OCI-LY7 (cell line): ENCODE measurements around the gene PRRX1. TPM values are rescaled to one million over a fixed set of nuclear protein-coding genes. Genes with fewer than 3 reads are reported as not detected.

Experiments used
- BruUV-seq: library from RNA; stranded (reverse); fragments of 400-500 nt; replicated peaks from 2 replicates; lab custom pipeline; 2021; lab: Mats Ljungman, UMichigan
- CTCF ChIA-PET: fragments of 300-600 bp; sonication (Branson Sonifier 250); formaldehyde crosslinking; loops from one replicate; lab custom pipeline; 2022; ENCODE audit warnings: antibody characterized with exemption; ENCODE audit not compliant: unreplicated experiment; lab: Charles Lee
- POLR2A ChIA-PET: fragments of 300-600 bp; sonication (Branson Sonifier 250); formaldehyde crosslinking; loops from one replicate; lab custom pipeline; 2022; ENCODE audit warnings: antibody characterized with exemption; lab: Charles Lee
- DNase-seq: peaks from one replicate; pipeline ENCODE4 v3.0.0-alpha.2; 2015; ENCODE audit warnings: low spot score
- H2AFZ ChIP-seq: fragments of 200-600 bp; sonication (generic), shearing (Covaris generic); 2 replicates; pipeline ENCODE4 v1.6.1; 2014; ENCODE audit warnings: mild to moderate bottlenecking, antibody characterized with exemption, low read length, moderate library complexity
- H3K27ac ChIP-seq: fragments of 200-600 bp; sonication (generic); 2 replicates; pipeline ENCODE4 v1.5.1; 2014; ENCODE audit warnings: mixed run types, low read depth, mild to moderate bottlenecking, moderate library complexity, low read length, inconsistent platforms; ENCODE audit not compliant: poor library complexity, severe bottlenecking
- H3K36me3 ChIP-seq: fragments of 200-600 bp; sonication (generic); 2 replicates; pipeline ENCODE4 v1.6.1; 2014; ENCODE audit warnings: mild to moderate bottlenecking, antibody characterized with exemption, low read length, moderate library complexity, mixed read lengths; ENCODE audit not compliant: insufficient read depth
- H3K4me1 ChIP-seq: fragments of 200-600 bp; sonication (generic); 2 replicates; pipeline ENCODE4 v1.5.1; 2014; ENCODE audit warnings: mild to moderate bottlenecking, low read length; ENCODE audit not compliant: insufficient read depth, poor library complexity, severe bottlenecking
- H3K4me2 ChIP-seq: fragments of 200-600 bp; sonication (generic); 2 replicates; pipeline ENCODE4 v1.6.1; 2014; ENCODE audit warnings: mild to moderate bottlenecking, low read length
- H3K4me3 ChIP-seq: fragments of 200-600 bp; sonication (generic); 2 replicates; pipeline ENCODE4 v1.5.1; 2014; ENCODE audit warnings: mild to moderate bottlenecking, low read depth, low read length; ENCODE audit not compliant: poor library complexity, severe bottlenecking
- H3K79me2 ChIP-seq: fragments of 200-600 bp; sonication (generic); 2 replicates; pipeline ENCODE4 v1.6.1; 2016; ENCODE audit warnings: low read depth, mild to moderate bottlenecking, low read length, moderate library complexity, mixed read lengths; ENCODE audit not compliant: insufficient read depth
- H3K9me2 ChIP-seq: fragments of 200-600 bp; sonication (generic); 2 replicates; pipeline ENCODE4 v1.6.1; 2016; ENCODE audit warnings: mild to moderate bottlenecking, low read length, mixed read lengths; ENCODE audit not compliant: insufficient read depth
- H3K9me3 ChIP-seq: fragments of 200-600 bp; sonication (generic); 2 replicates; pipeline ENCODE4 v1.6.1; 2014; ENCODE audit warnings: mild to moderate bottlenecking, mixed run types, low read length, mixed read lengths
- H4K20me1 ChIP-seq: fragments of 200-600 bp; sonication (generic); 2 replicates; pipeline ENCODE4 v1.6.1; 2014; ENCODE audit warnings: mild to moderate bottlenecking, antibody characterized with exemption, low read length, moderate library complexity, mixed read lengths; ENCODE audit not compliant: insufficient read depth
- CTCF ChIP-seq: fragments of 200-600 bp; sonication (generic); conservative IDR thresholded peaks from 2 replicates; pipeline ENCODE4 v1.5.1; 2014; ENCODE audit warnings: mild to moderate bottlenecking, antibody characterized with exemption, low read length, moderate library complexity, mixed read lengths
- EZH2phosphoT487 ChIP-seq: fragments of 200-600 bp; sonication (generic); IDR thresholded peaks from 2 replicates; pipeline ENCODE4 v1.6.1; 2018; ENCODE audit warnings: low read depth, borderline replicate concordance, mild to moderate bottlenecking, mixed run types, antibody characterized with exemption, low read length, moderate library complexity, mixed read lengths
- intact Hi-C: fragments of 100-400 bp; cut with micrococcal nuclease; formaldehyde crosslinking; loops from one replicate; pipeline ENCODE4 v1.10.0; 2022; ENCODE audit not compliant: unreplicated experiment
- total RNA-seq, 2 experiments: library from RNA; depleted of rRNA in 1 of 2; stranded (reverse); fragments of >200 nt in 1 of 2; shearing (Covaris generic) in 1 of 2; gene quantifications; 2 replicates each; pipeline ENCODE4 v1.2.3, GENCODE V29; 2014 to 2022

The PRRX1 gene
- total RNA-seq, 2 experiments from 2014 or later = not detected

- intact Hi-C loops = no loop called here
- Histone ChIP-seq H3K4me1 (no peaks in the 10 kb centered on the region), H2AFZ (no peak overlapping the region), H3K4me2 (no peak overlapping the region), H3K79me2 (no peaks in the 10 kb centered on the region), H3K36me3 (no peaks in the 10 kb centered on the region), H3K9me2 (no peaks in the 10 kb centered on the region), H3K9me3 (no peaks in the 10 kb centered on the region), H3K4me3 (no peak overlapping the region), H4K20me1 (no peaks in the 10 kb centered on the region), H3K27ac (no peak overlapping the region)
- ChIA-PET CTCF (no interaction called here), POLR2A (interaction anchor here (0.7 kb wide), 1 partner anchor 521 kb away, joined by 3 read pairs; no protein-coding TSS in a partner anchor)
- no TSS peak for BruUV-seq
- DNase-seq = no peak
- no peak for TF ChIP-seq CTCF
- TF ChIP-seq EZH2phosphoT487 = no peak
Observed at GRCh38 chr1:170721621-170722020, 57.7 kb downstream of the PRRX1 start.

DNA sequence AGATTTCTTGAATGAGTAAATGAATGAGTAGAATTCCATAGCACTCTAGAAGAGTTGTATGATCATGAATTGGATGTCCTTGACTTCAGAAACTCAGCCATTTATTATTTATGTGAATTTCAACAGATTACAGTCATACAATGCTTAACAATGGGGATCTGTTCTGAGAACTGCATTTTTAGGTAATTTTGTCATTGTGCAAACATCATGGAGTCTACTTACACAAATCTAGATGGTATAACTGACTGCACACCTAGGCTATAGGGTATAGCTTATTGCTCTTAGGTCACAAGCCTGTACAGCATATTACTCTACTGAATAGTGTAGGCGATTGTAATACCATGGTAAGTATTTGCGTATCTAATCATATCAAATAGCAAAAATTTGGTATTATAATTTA is 59.6 kb downstream of the PRRX1 start:
- no peak for TF ChIP-seq EZH2phosphoT487
- BruUV-seq = no TSS peak
- CTCF ChIA-PET = no interaction called here
- intact Hi-C loops = no loop called here
- POLR2A ChIA-PET = interaction anchor here (0.6 to 0.7 kb wide), 2 partner anchors 17 to 47 kb away, joined by 3 read pairs; no protein-coding TSS in a partner anchor
- Histone ChIP-seq H3K9me3 (no peaks in the 10 kb centered on the region), H3K27ac (no peak overlapping the region), H4K20me1 (no peaks in the 10 kb centered on the region), H3K4me1 (no peaks in the 10 kb centered on the region), H3K4me2 (no peak overlapping the region), H3K79me2 (no peaks in the 10 kb centered on the region), H3K4me3 (no peak overlapping the region), H3K36me3 (no peaks in the 10 kb centered on the region), H2AFZ (no peak overlapping the region), H3K9me2 (no peaks in the 10 kb centered on the region)
- no peak for DNase-seq

GRCh38 chr1:170725326-170725725 is 61.4 kb downstream of the PRRX1 start:
- no peak overlapping the region for H2AFZ ChIP-seq
- ChIA-PET CTCF (no interaction called here), POLR2A (interaction anchor here (1.7 kb wide), 1 partner anchor 14 kb away, joined by 5 read pairs; no protein-coding TSS in a partner anchor)
- no TSS peak for BruUV-seq
- no peak for DNase-seq
- no peaks in the 10 kb centered on the region for H3K79me2 ChIP-seq
- no peaks in the 10 kb centered on the region for H4K20me1 ChIP-seq
- TF ChIP-seq EZH2phosphoT487 (no peak), CTCF (no peak)
- H3K4me1 ChIP-seq = no peaks in the 10 kb centered on the region
- intact Hi-C loops = no loop called here
- no peaks in the 10 kb centered on the region for H3K36me3 ChIP-seq
- H3K9me2 ChIP-seq = no peaks in the 10 kb centered on the region
- no peak overlapping the region for H3K4me3 ChIP-seq
- H3K27ac ChIP-seq = no peak overlapping the region
- no peaks in the 10 kb centered on the region for H3K9me3 ChIP-seq
- H3K4me2 ChIP-seq = no peak overlapping the region
